GM18508 (cell line): ENCODE results near the gene SMR3A.

Experiments used
- ATAC-seq: cut with Tn5 transposase; IDR thresholded peaks from one replicate; pipeline ENCODE4 v1.9.1; 2021; ENCODE audit warnings: moderate number of reproducible peaks; ENCODE audit not compliant: insufficient read depth, unreplicated experiment

Gene SMR3A

GRCh38 chr4:70360460-70360859 is at the start of gene SMR3A:
Gene SMR3A, plus strand, starts transcription at chr4:70360760. Its CDS starts 1,356 bp downstream, at chr4:70362116.
- no peak for ATAC-seq

DNA sequence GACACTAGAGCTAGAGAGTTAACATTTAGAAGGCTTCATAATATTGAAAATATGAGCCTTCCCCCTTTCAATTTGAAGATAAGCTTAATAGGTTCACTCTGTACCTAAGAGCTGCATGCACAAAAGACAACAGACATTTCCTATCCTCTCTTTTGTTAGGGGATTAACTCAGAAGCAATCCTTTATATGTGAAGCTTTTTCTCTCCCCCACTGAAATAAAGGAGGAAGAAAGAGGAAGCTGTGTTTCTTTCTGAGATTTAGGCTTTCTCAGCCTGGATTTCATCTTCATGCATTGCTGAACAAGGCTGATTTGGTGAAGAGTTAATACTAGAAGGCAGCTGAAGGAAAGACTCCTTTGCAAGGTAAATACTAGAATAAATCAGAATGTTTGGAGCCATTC is 46.8 kb upstream of the SMR3A start:
- no peak for ATAC-seq

GRCh38 chr4:70315928-70316327 is 44.6 kb upstream of the SMR3A start:
- peak; percentile 84 for ATAC-seq

GRCh38 chr4:70326052-70326451 is 34.5 kb upstream of the SMR3A start:
- no peak for ATAC-seq

- ATAC-seq: no peak
These were observed 25.9 kb upstream of the SMR3A start, which contains the start of gene CABS1 for GRCh38 chr4:70334681-70335080. Gene CABS1, plus strand, starts transcription at chr4:70334981. Its CDS starts 59 bp downstream, at chr4:70335040.

GRCh38 chr4:70336043-70336442 is 24.5 kb upstream of the SMR3A start:
- ATAC-seq: no peak

DNA sequence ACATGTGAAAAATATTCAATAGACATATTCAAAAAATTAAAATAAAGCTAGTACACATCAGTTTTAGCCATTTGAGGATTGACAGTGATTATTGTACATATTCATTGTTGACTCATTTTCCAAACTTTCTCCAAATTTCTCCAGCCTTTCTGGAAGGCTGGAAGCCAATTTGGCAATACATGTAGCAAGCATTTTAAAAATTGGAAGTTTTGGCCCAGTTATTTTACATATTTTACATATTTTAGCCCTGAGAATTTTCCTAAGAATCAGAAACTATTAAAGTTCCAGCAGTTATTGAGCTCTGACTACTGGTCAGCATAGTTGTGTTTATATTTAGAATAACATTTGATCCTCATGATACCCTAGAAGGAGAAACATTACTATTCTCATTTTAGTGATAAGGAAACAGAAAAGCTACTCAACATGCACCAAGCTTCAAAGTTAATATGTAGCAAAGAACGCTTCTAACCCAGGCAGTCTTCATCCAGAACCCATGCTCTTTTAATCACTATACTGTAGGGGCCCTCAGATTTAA is 22.6 kb upstream of the SMR3A start:
- no peak for ATAC-seq

DNA sequence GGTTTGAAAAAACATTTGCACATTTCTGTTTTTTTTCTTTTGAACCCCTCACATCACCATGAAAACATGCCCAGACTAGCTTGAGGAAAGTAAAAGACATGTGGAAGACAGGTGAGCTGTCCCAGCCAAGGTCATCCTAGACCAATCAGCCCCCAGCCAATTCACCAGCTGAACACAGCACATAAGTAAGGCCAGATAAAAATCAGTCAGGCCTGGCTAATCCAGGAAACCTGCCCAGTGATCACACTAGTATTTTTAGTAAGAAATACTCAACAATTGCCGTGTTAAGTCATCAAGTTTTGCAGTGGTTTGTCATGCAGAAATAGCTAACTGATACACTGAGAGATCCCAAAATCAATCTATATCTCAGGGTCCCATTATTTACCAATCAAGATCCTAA is 4.4 kb upstream of the SMR3A start:
- ATAC-seq: no peak

DNA sequence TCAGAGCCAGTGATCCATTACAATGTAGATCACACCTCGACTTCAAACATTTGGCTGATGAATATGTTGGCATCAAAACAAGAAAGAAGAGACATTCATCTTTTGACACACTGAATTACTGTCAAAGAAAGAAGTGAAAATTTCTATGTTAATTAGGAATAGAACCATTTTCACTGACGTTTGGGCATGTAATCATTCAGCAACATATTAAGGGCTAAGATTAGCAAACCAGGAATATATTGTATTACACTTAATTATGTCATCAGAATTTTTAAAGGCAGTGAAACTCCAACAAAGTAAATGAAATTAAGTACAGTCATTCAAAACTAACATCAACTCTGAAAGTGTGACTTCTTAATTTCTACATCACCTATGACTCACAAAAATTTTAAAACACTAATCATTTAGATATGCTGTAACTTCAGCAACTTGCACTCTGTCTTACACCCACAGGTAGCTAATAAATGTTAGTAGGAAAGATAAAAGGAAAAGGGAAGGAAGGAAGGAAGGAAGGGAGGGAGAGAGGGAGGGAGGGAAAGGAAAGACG is 1.4 kb upstream of the SMR3A start:
- ATAC-seq: no peak

- no peak for ATAC-seq
These were observed 3.4 kb downstream of the SMR3A start for GRCh38 chr4:70364002-70364401.

DNA sequence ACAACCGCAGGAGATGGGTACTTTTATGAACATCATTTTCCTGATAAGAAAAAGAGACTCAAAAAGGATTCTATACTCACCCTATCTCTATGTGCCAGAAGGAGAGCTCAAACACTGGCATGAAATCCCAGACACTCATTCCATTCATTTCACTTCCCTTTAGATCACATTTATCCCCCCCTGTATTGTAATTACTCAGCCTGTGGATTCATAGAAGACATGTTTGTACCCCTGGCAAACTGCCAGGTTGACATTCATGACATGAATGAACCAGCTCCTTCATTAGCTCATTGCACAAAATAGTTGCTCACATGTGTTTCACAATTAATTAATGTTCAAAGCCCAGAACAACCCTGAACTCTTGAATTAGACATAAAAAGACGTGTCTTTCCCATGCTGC is 4.9 kb downstream of the SMR3A start:
- ATAC-seq: no peak

DNA sequence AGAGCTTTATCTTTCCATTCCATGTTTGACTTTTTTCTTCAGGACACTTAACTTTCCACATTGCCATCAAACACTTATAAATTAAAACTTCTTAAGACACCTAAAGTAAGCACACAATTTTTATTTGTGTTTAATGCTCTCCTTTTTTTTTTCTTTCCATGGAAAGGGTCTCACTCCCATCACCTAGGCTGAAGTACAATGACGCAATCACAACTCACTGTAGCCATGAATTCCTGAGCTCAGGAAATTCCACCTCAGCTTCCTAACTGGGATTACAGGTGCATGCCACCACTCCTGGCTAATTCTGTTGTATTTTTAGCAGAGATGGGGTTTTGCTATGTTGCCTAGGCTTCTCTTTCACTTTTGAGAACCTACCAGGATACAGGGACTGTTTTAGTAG is 7.3 kb downstream of the SMR3A start:
- no peak for ATAC-seq

GRCh38 chr4:70371987-70372386 is 11.4 kb downstream of the SMR3A start:
- ATAC-seq: no peak

GRCh38 chr4:70372760-70373159 is 12.2 kb downstream of the SMR3A start:
- no peak for ATAC-seq

- ATAC-seq: no peak
These were observed 20.0 kb downstream of the SMR3A start for GRCh38 chr4:70380578-70380977.

- no peak for ATAC-seq
These were observed 22.2 kb downstream of the SMR3A start, which contains the start of gene SMR3B for GRCh38 chr4:70382691-70383181. Gene SMR3B, plus strand, starts transcription at chr4:70383131. Its CDS starts 1,380 bp downstream, at chr4:70384511.

DNA sequence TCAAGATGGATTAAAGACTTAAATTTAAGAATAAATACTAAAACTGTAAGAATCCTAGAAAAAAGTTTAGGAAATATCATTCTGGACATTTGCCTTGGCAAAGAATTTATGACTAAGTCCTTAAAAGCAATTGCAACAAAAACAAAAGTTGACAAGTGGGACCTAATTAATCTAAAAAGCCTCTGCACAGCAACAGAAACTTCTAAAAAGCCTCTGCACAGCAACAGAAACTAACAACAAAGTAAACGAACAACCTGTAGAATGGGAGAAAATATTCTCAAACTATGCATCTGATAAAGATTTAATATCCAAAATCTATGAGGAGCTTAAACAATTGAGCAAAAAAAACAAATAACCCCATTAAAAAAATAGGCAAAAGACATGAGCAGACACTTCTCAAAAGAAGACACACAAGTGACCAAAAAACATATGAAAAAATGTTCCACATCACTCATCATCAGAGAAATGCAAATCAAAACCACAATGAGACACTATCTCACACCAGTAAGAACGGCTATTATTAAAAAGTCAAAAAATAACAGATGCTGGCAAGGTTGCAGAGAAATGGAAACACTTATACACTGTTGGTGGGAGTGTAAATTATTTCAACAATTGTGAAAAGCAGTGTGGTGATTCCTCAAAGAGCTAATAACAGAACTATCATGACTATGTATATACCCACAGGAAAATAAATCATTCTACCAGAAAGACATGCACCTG is 31.7 kb downstream of the SMR3A start:
- peak; percentile 56 for ATAC-seq

- ATAC-seq: no peak
These were observed 37.0 kb downstream of the SMR3A start, which contains the start of gene OPRPN for GRCh38 chr4:70397580-70397979. Gene OPRPN, plus strand, starts transcription at chr4:70397940. Its CDS starts 1,346 bp downstream, at chr4:70399286.

GRCh38 chr4:70399319-70399718 is 38.8 kb downstream of the SMR3A start:
- ATAC-seq: peak; percentile 71

DNA sequence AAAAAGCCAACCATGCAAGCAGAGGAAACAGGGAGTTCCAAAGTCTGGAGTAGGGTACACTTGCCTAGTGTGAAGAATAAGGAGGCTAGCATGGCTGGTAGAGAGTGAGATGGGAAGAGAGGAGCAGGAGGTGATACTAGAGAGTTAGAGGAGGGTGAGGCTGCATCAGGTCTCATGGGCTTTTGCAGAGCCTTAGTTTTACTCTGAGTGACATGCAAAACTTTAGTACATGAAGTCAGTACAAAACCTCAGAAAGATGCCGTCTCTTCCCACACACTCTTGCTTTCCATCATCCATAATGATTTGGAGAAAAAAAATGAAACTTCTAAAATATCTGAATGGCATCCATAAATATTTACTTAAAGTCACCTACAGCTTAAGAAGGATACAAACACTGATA is 42.2 kb downstream of the SMR3A start:
- ATAC-seq: no peak

GRCh38 chr4:70405765-70406164 is 45.2 kb downstream of the SMR3A start:
- ATAC-seq: peak; percentile 61
